ENCODE results near the gene FGD3.

FGD3 gene

GRCh38 chr9:92948038-92948534, 763 bp downstream of the FGD3 start:
- H3K4me3 ChIP-seq, result peak overlapping the region; percentile 35; the same call in 1 of the 2 replicates
- peaks cover 4% of the 10 kb centered on the region for H3K9me3 ChIP-seq
- peaks cover 12% of the 10 kb centered on the region for H3K4me1 ChIP-seq
- no peak for DNase-seq (ENCODE audit: low spot score in 2 of 2)
- in situ Hi-C loops (cut with MboI; ENCODE audit: low sequenced_read_pairs), result no loop called here
- no peaks in the 10 kb centered on the region for H3K27me3 ChIP-seq (ENCODE audit: low read depth)
- H3K36me3 ChIP-seq (replicated peaks), result no peaks in the 10 kb centered on the region

GRCh38 chr9:92948632-92949031, 1.3 kb downstream of the FGD3 start:
- Histone ChIP-seq H3K4me1 (peaks cover 18% of the 10 kb centered on the region), H3K9me3 (peaks cover 4% of the 10 kb centered on the region), H3K27me3 (ENCODE audit: low read depth) (no peaks in the 10 kb centered on the region), H3K36me3 (replicated peaks) (no peaks in the 10 kb centered on the region), H3K4me3 (no peak overlapping the region)
- in situ Hi-C loops (cut with MboI; ENCODE audit: low sequenced_read_pairs), result no loop called here
- DNase-seq (ENCODE audit: low spot score in 2 of 2), result no peak

DNA sequence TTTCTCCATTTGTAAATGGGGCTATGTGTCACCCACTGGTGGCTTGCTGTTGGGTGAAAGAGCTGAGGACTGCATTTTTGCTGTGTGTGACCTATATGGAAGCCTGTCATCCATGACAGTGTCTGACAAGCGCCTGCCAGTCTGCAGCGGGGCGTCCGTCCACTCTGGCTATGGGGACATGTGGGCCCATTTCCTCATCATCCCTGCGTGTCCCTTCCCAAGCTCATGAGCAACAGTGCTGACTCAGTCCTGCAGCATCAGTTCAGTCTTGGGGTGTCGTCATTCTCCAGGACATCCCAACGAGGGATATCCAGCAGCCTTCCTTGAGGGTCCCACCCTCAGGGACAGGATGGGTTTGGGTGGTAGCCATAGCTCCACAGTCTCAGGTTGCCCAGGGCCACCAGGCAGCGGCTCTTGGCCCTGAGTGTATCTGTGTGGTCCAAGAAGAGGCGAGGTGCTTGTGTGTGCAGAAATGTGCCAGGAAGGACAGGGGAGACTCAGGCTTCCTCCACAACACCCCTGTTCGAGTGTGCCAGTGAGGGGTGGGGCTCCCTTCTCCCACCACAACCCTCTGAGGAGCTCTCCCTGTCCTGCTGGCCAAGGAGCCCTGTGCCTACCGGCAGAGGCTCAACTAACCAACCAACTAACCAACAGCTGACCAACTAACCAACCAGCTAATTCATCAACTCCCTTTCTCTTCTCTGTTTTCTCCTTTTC, 2.1 kb downstream of the FGD3 start:
- no peak for DNase-seq (ENCODE audit: low spot score in 2 of 2)
- in situ Hi-C loops (cut with MboI; ENCODE audit: low sequenced_read_pairs), result no loop called here
- H3K27me3 ChIP-seq (ENCODE audit: low read depth), result no peaks in the 10 kb centered on the region
- no peaks in the 10 kb centered on the region for H3K36me3 ChIP-seq (replicated peaks)
- H3K9me3 ChIP-seq, result peaks cover 4% of the 10 kb centered on the region
- H3K4me1 ChIP-seq, result peaks cover 25% of the 10 kb centered on the region
- H3K4me3 ChIP-seq, result no peak overlapping the region

DNA sequence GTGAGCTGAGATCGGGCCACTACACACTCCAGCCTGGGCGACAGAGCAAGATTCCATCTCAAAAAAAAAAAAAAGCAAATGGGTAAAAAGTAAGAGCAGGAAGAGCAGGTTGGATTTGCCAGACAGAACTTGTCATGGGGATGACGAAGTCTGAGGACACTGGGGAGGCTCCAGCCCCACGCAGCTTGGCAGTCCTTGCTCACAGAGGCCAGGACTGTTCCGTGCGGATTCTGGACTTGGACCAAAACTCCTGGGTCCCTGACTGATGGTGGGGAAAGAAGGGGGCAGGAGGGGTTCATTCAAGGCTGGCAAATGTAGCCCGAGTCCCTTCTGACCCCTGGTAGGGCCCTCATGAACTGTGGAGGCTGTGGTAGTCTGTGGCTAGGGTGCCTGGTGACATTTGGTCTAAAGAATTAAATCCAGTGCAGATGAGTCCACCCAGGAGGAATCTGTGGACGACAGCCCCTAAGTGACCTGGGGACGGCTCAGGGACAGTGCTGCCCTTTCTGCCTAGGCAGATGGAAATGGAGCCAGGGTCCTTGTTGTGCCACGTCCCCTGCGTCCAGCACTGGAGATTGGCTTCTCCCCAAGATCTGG, 3.1 kb downstream of the FGD3 start:
- H3K36me3 ChIP-seq (replicated peaks), result no peaks in the 10 kb centered on the region
- H3K4me3 ChIP-seq, result no peak overlapping the region
- DNase-seq (ENCODE audit: low spot score in 2 of 2), result no peak
- peaks cover 25% of the 10 kb centered on the region for H3K4me1 ChIP-seq
- peaks cover 4% of the 10 kb centered on the region for H3K9me3 ChIP-seq
- H3K27me3 ChIP-seq (ENCODE audit: low read depth), result no peaks in the 10 kb centered on the region
- in situ Hi-C loops (cut with MboI; ENCODE audit: low sequenced_read_pairs), result no loop called here

- H3K9me3 ChIP-seq, result no peaks in the 10 kb centered on the region
- H3K36me3 ChIP-seq (replicated peaks), result no peaks in the 10 kb centered on the region
- in situ Hi-C loops (cut with MboI; ENCODE audit: low sequenced_read_pairs), result no loop called here
- no peak overlapping the region for H3K4me3 ChIP-seq
- H3K27me3 ChIP-seq (ENCODE audit: low read depth), result no peaks in the 10 kb centered on the region
- DNase-seq (ENCODE audit: low spot score in 2 of 2), result peak; percentile 66 to 74
- H3K4me1 ChIP-seq, result peaks cover 20% of the 10 kb centered on the region
Observed at GRCh38 chr9:92952906-92953610, 5.7 kb downstream of the FGD3 start.

DNA sequence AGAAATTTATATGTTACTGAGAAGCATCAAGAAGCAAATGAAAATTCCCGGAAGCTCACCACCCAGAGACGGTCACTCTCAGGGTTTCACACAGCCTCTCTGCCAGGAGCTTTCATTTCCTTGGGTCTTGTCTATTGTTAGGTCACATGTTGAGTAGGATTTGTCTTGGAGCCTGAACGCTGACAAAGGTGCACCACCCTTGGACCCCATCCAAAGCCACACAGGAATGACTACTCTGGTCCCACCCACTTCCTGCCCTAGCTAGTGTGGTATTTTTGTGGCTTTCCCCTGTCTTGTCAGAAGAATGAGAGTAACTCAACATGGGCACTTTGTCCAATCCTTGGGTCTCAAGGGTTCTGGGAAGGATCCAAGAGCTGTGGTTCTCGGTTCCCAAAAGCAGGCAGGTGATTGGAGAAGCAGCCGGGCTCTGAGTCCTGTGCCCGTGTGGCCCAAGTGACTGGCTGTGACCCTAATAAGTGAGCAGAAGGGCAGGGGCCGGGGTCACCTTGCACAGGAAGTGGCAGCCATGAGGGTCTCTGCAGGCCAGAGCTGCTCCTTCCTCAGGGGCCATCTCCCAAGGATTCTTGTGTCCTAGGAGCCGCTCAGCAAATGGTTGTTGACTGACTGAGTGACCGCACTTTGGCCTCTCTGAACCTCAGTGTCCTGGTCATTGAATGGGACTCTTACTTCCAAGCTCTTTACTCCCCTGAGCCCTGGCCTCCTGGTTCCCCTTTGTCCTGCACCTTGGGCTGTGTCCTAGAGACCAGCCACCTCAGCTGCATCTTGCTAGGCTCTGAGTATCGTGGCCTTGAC, 6.9 kb downstream of the FGD3 start:
- H3K27me3 ChIP-seq (ENCODE audit: low read depth), result no peaks in the 10 kb centered on the region
- no peaks in the 10 kb centered on the region for H3K36me3 ChIP-seq (replicated peaks)
- H3K4me3 ChIP-seq, result no peak overlapping the region
- H3K4me1 ChIP-seq, result peaks cover 20% of the 10 kb centered on the region
- in situ Hi-C loops (cut with MboI; ENCODE audit: low sequenced_read_pairs), result no loop called here
- no peaks in the 10 kb centered on the region for H3K9me3 ChIP-seq
- DNase-seq (ENCODE audit: low spot score in 2 of 2), result peak in 1 of 2 experiments; percentile 45

DNA sequence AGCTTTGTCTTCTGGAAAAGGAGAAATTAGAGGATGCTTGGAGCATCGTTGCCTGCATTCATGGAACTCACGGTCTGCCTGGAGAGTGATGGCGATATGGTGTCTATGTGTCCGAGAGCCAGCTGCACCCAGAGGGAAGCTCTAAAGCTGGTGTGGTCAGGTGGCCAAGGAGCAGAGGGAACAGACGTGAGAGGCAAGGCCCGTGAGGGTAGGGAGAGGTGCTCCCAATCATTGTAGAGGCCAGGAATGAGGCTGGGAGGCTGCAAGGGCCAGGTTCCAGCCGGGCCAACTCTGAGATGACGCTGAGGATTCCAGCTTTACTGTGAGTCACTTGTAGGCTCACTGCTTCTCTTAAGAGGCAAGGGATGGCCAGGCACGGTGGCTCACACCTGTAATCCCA, 7.6 kb downstream of the FGD3 start:
- Histone ChIP-seq H3K27me3 (ENCODE audit: low read depth) (no peaks in the 10 kb centered on the region), H3K36me3 (replicated peaks) (no peaks in the 10 kb centered on the region), H3K4me1 (peaks cover 20% of the 10 kb centered on the region), H3K4me3 (no peak overlapping the region), H3K9me3 (no peaks in the 10 kb centered on the region)
- in situ Hi-C loops (cut with MboI; ENCODE audit: low sequenced_read_pairs), result no loop called here
- DNase-seq (ENCODE audit: low spot score in 2 of 2), result no peak

DNA sequence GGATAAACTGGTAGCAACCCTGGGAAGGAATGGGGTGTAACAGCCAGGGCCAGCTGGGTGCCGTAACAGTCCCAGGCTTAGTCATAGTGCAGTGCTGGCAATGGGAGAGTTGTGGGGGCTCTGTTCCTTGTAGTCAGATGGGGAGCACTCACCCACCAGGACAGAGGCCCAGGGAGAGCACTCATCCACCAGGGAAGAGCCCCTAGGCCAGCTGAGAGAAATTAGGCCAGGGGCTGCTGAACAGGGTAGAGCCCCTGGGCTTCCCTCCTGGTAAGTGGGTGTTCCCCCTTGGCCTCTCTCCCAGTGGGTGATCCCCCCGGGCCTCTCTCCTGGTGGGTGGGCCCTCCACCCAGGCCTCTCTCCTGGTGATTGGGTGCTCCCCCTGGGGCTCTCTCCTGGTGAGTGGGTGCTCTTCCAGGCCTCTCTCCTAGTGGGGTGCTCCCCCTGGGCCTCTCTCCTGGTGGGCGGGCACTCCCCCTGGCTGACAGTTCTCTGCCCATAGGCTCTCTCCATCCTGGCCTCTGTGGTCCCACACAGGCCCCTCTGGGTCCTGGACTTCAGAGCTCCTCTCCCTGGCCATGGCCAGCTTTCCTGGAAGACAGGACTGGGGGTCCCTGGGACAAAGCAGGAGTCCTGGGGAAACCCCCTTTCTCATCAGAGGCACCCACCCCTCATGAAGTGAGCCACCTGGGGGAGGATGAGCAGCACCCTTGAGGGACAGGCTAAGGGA, 13.4 kb downstream of the FGD3 start:
- Histone ChIP-seq H3K36me3 (replicated peaks) (no peaks in the 10 kb centered on the region), H3K9me3 (no peaks in the 10 kb centered on the region), H3K4me3 (no peak overlapping the region), H3K4me1 (no peaks in the 10 kb centered on the region), H3K27me3 (ENCODE audit: low read depth) (no peaks in the 10 kb centered on the region)
- in situ Hi-C loops (cut with MboI; ENCODE audit: low sequenced_read_pairs), result no loop called here
- DNase-seq (ENCODE audit: low spot score in 2 of 2), result no peak

- Histone ChIP-seq H3K4me1 (no peaks in the 10 kb centered on the region), H3K27me3 (ENCODE audit: low read depth) (no peaks in the 10 kb centered on the region), H3K36me3 (replicated peaks) (no peaks in the 10 kb centered on the region), H3K4me3 (no peak overlapping the region), H3K9me3 (no peaks in the 10 kb centered on the region)
- in situ Hi-C loops (cut with MboI; ENCODE audit: low sequenced_read_pairs), result no loop called here
- no peak for DNase-seq (ENCODE audit: low spot score in 2 of 2)
Observed at GRCh38 chr9:92961627-92962302, 14.4 kb downstream of the FGD3 start.

DNA sequence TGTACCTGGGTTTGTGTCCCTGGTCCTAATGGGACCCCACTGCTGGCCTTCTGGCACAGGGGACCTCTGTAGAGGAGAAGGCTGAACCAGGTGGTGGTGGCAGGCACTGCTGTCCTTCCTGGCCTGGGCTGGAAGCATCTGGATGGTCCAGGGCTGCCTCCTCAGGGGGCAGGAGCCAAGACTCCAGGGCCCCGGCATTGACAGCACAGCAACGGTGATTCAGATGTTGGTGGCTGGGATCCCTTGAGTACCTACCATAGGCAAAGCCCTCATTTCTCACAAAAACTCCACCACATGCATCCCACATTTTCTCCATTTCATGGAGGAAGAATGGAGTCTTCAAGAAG, 15.0 kb downstream of the FGD3 start:
- H3K4me1 ChIP-seq, result no peaks in the 10 kb centered on the region
- no peak for DNase-seq (ENCODE audit: low spot score in 2 of 2)
- H3K4me3 ChIP-seq, result no peak overlapping the region
- no peaks in the 10 kb centered on the region for H3K9me3 ChIP-seq
- H3K36me3 ChIP-seq (replicated peaks), result no peaks in the 10 kb centered on the region
- in situ Hi-C loops (cut with MboI; ENCODE audit: low sequenced_read_pairs), result no loop called here
- no peaks in the 10 kb centered on the region for H3K27me3 ChIP-seq (ENCODE audit: low read depth)

DNA sequence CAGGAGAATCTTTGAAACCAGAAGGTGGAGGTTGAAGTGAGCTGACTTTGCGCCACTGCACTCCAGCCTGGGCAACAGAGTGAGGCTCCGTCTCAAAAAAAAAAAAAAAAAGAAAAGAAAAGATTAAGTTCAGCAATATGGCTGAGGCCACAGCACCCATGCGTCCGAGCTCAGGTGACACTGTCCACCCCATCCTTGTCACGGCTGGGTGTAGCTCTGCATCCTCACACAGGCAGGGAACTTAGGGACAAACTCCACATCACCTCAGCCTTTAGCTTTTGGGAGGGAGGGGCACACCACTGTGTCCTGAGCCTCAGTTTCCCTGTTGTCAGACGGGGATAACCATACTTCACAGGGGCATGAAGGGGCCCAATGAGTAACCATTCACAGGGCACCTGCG, 15.5 kb downstream of the FGD3 start:
- Histone ChIP-seq H3K4me3 (no peak overlapping the region), H3K27me3 (ENCODE audit: low read depth) (no peaks in the 10 kb centered on the region), H3K4me1 (no peaks in the 10 kb centered on the region), H3K36me3 (replicated peaks) (no peaks in the 10 kb centered on the region), H3K9me3 (no peaks in the 10 kb centered on the region)
- in situ Hi-C loops (cut with MboI; ENCODE audit: low sequenced_read_pairs), result no loop called here
- no peak for DNase-seq (ENCODE audit: low spot score in 2 of 2)

DNA sequence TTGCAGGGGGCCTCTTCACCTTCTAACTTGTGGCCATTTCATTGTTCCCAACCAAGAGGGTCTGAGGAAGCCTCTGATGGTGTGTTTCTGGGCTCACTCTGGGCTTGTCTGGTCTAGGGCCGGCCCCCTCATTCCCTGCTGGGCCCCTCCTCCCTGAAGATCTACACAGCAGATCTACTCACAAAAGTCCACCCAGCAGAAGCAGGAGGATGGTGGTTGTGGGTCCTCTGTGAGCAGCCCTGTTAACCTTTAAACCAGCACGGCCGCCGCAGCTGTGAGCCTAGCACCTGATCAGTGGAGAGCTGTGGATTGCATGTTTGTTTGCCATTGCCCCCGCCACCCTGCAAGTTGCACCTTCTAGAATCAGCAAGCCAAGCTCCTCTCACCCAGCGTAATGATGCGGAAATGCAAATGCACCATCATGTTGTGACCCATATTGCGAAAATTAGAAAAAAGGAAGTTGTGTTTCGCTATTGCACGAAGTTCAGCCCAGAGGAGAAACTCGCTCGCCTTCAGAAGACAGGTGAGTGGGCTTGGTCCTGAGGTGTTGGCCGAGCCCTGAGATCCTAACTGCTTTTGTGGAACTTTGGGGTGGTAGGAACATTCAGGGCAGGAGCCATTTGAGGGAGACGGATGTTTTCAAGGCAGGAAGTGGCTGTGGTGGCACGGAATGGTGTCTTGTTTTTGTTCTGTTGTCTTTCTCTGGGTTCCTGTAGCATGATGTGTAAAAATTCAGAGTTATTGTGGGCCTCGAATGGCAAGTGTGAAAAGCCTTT, 16.7 kb downstream of the FGD3 start:
- Histone ChIP-seq H3K4me3 (no peak overlapping the region), H3K9me3 (no peaks in the 10 kb centered on the region), H3K27me3 (ENCODE audit: low read depth) (no peaks in the 10 kb centered on the region), H3K4me1 (no peaks in the 10 kb centered on the region), H3K36me3 (replicated peaks) (no peaks in the 10 kb centered on the region)
- DNase-seq (ENCODE audit: low spot score in 2 of 2), result no peak
- in situ Hi-C loops (cut with MboI; ENCODE audit: low sequenced_read_pairs), result no loop called here
